HepG2 (cell line): ENCODE results near the gene MAP3K14. TPM values are rescaled to one million over a fixed set of nuclear protein-coding genes. Genes with fewer than 3 reads are reported as not detected.

Experiments
- DPF2 ChIP-seq: sonication (generic); formaldehyde crosslinking; IDR thresholded peaks from 2 replicates; pipeline ENCODE4 v1.4.0; 2020; ENCODE audit warnings: mild to moderate bottlenecking, low read depth, missing genetic modification reagents, borderline replicate concordance
- FOXJ3 ChIP-seq: sonication (generic); formaldehyde crosslinking; IDR thresholded peaks from 2 replicates; pipeline ENCODE4 v1.4.0; 2020; ENCODE audit warnings: missing genetic modification reagents, mild to moderate bottlenecking, borderline replicate concordance
- KAT8 ChIP-seq: IDR thresholded peaks from 2 replicates; pipeline ENCODE4 v1.6.1; 2016; ENCODE audit warnings: missing genetic modification reagents, missing compliant biosample characterization
- MIER2 ChIP-seq: IDR thresholded peaks from 2 replicates; pipeline ENCODE4 v1.6.1; 2016; ENCODE audit warnings: missing biosample characterization, missing genetic modification reagents
- NR2C2 ChIP-seq: sonication (generic); formaldehyde crosslinking; IDR thresholded peaks from 2 replicates; pipeline ENCODE4 v1.4.0; 2020; ENCODE audit warnings: missing genetic modification reagents, mild to moderate bottlenecking, moderate library complexity, borderline replicate concordance
- RBFOX2 ChIP-seq: fragments of 200-400 bp; formaldehyde crosslinking; IDR thresholded peaks from 2 replicates; pipeline ENCODE4 v1.6.1; 2017; ENCODE audit warnings: low read depth, mild to moderate bottlenecking, low read length
- RORA ChIP-seq: sonication (generic); formaldehyde crosslinking; IDR thresholded peaks from 2 replicates; pipeline ENCODE4 v1.5.0; 2020; ENCODE audit warnings: mild to moderate bottlenecking, missing genetic modification reagents, moderate library complexity
- SNAI1 ChIP-seq: sonication (generic); formaldehyde crosslinking; IDR thresholded peaks from 2 replicates; pipeline ENCODE4 v1.5.0; 2020; ENCODE audit warnings: mild to moderate bottlenecking, missing genetic modification reagents, borderline replicate concordance
- TBX2 ChIP-seq: sonication (generic); formaldehyde crosslinking; IDR thresholded peaks from 2 replicates; pipeline ENCODE4 v1.5.0; 2020; ENCODE audit warnings: missing genetic modification reagents, mild to moderate bottlenecking, borderline replicate concordance
- ZNF205 ChIP-seq: IDR thresholded peaks from 2 replicates; pipeline ENCODE4 v1.6.1; 2018; ENCODE audit warnings: missing biosample characterization, missing genetic modification reagents
- polyA plus RNA-seq, 8 experiments: library from polyadenylated mRNA; depleted of rRNA in 3 of 8; stranded (reverse) in 7 of 8; unstranded in 1 of 8; fragments of >200 nt; fragmentation: Illumina TruSeq in 4 of 8; extraction: Trizol in 4 of 8; gene quantifications; 2 replicates each; pipeline versions ENCODE4 v1.2.1 to v1.2.3, GENCODE V29; 2011 to 2016; ENCODE audit warnings: low read depth in 4 of 8, missing spikeins in 1 of 8, mixed read lengths in 1 of 8; ENCODE audit not compliant: insufficient read depth in 1 of 8
- total RNA-seq, 5 experiments: library from RNA; depleted of rRNA; stranded (reverse); fragments of >200 nt; fragmentation: Illumina TruSeq; extraction: Trizol; gene quantifications; 2 replicates each; pipeline ENCODE4 v1.2.3, GENCODE V29; 2016; ENCODE audit warnings: low read depth in 1 of 5
- TF ChIP-seq, protein P1 (sequence below): sonication (generic); formaldehyde crosslinking; IDR thresholded peaks from 2 replicates; pipeline ENCODE4 v1.5.0; 2020; ENCODE audit warnings: mild to moderate bottlenecking, missing genetic modification reagents, borderline replicate concordance
- TF ChIP-seq, protein P2 (sequence below): sonication (generic); formaldehyde crosslinking; conservative IDR thresholded peaks from 2 replicates; pipeline ENCODE4 v1.4.0; 2020; ENCODE audit warnings: missing genetic modification reagents
- TF ChIP-seq, protein P3 (sequence below): sonication (generic); formaldehyde crosslinking; conservative IDR thresholded peaks from 2 replicates; pipeline ENCODE4 v1.4.0; 2020; ENCODE audit warnings: missing genetic modification reagents
- TF ChIP-seq, protein P4 (sequence below): sonication (generic); formaldehyde crosslinking; IDR thresholded peaks from 2 replicates; pipeline ENCODE4 v1.4.0; 2020; ENCODE audit warnings: missing genetic modification reagents, borderline replicate concordance
- TF ChIP-seq, protein P5 (sequence below): sonication (generic); formaldehyde crosslinking; IDR thresholded peaks from 2 replicates; pipeline ENCODE4 v1.4.0; 2020; ENCODE audit warnings: missing genetic modification reagents, borderline replicate concordance

Gene MAP3K14
- total and polyA plus RNA-seq, 2 of the 13 experiments (the other 11 are each of a cell fraction or from before 2014, with no cell fraction given), result 2.6 TPM

DNA sequence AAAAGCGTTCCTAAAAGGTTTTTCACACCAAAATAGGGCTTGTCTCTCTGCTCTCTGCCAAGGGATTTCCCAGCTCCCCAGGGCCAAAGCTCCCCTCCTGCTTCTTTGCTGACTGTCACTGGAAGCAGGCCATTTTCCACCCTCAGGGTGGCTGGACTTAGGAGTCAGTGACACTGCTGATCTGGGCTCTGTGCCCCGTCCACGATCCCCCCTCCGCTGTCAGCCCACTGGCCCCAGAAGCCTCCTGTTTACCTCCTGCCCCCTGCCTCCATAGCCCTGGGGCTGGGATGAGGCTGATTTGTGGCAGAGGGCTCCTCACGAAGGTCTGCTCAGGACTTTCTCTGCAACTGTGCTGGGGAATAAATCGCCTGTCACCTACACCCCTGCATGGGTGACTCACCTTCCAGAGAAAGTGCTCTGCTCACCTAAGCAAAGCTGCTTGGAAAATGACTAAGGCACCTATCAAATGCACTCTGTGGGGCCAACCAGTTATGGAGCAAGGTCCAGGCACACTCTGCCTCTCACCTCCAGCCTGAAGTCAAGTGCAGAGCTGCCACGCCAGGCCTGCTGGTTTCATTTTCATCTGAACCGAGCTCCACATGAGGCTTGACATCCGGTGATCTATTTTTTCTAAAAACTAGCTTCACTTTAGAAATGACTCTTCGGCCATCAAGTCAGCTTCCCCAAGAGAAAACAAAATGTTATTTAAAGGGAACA, 4.9 kb downstream of the MAP3K14 start (continued):
- TF ChIP-seq, protein P1, sequence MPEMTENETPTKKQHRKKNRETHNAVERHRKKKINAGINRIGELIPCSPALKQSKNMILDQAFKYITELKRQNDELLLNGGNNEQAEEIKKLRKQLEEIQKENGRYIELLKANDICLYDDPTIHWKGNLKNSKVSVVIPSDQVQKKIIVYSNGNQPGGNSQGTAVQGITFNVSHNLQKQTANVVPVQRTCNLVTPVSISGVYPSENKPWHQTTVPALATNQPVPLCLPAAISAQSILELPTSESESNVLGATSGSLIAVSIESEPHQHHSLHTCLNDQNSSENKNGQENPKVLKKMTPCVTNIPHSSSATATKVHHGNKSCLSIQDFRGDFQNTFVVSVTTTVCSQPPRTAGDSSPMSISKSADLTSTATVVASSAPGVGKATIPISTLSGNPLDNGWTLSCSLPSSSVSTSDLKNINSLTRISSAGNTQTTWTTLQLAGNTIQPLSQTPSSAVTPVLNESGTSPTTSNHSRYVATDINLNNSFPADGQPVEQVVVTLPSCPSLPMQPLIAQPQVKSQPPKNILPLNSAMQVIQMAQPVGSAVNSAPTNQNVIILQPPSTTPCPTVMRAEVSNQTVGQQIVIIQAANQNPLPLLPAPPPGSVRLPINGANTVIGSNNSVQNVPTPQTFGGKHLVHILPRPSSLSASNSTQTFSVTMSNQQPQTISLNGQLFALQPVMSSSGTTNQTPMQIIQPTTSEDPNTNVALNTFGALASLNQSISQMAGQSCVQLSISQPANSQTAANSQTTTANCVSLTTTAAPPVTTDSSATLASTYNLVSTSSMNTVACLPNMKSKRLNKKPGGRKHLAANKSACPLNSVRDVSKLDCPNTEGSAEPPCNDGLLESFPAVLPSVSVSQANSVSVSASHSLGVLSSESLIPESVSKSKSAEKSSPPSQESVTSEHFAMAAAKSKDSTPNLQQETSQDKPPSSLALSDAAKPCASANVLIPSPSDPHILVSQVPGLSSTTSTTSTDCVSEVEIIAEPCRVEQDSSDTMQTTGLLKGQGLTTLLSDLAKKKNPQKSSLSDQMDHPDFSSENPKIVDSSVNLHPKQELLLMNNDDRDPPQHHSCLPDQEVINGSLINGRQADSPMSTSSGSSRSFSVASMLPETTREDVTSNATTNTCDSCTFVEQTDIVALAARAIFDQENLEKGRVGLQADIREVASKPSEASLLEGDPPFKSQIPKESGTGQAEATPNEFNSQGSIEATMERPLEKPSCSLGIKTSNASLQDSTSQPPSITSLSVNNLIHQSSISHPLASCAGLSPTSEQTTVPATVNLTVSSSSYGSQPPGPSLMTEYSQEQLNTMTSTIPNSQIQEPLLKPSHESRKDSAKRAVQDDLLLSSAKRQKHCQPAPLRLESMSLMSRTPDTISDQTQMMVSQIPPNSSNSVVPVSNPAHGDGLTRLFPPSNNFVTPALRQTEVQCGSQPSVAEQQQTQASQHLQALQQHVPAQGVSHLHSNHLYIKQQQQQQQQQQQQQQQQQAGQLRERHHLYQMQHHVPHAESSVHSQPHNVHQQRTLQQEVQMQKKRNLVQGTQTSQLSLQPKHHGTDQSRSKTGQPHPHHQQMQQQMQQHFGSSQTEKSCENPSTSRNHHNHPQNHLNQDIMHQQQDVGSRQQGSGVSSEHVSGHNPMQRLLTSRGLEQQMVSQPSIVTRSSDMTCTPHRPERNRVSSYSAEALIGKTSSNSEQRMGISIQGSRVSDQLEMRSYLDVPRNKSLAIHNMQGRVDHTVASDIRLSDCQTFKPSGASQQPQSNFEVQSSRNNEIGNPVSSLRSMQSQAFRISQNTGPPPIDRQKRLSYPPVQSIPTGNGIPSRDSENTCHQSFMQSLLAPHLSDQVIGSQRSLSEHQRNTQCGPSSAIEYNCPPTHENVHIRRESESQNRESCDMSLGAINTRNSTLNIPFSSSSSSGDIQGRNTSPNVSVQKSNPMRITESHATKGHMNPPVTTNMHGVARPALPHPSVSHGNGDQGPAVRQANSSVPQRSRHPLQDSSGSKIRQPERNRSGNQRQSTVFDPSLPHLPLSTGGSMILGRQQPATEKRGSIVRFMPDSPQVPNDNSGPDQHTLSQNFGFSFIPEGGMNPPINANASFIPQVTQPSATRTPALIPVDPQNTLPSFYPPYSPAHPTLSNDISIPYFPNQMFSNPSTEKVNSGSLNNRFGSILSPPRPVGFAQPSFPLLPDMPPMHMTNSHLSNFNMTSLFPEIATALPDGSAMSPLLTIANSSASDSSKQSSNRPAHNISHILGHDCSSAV (CRISPR knock-in tag), result no peak
- peak; percentile 52; the same call in 1 of the 2 replicates for TF ChIP-seq MIER2 (CRISPR knock-in tag)
- peak; percentile 20; the same call in 1 of the 2 replicates for TF ChIP-seq FOXJ3 (CRISPR knock-in tag)
- TF ChIP-seq, protein P2, sequence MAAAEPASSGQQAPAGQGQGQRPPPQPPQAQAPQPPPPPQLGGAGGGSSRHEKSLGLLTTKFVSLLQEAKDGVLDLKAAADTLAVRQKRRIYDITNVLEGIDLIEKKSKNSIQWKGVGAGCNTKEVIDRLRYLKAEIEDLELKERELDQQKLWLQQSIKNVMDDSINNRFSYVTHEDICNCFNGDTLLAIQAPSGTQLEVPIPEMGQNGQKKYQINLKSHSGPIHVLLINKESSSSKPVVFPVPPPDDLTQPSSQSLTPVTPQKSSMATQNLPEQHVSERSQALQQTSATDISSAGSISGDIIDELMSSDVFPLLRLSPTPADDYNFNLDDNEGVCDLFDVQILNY, result no peak
- TF ChIP-seq, protein P3, sequence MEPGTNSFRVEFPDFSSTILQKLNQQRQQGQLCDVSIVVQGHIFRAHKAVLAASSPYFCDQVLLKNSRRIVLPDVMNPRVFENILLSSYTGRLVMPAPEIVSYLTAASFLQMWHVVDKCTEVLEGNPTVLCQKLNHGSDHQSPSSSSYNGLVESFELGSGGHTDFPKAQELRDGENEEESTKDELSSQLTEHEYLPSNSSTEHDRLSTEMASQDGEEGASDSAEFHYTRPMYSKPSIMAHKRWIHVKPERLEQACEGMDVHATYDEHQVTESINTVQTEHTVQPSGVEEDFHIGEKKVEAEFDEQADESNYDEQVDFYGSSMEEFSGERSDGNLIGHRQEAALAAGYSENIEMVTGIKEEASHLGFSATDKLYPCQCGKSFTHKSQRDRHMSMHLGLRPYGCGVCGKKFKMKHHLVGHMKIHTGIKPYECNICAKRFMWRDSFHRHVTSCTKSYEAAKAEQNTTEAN, result peak; percentile 84
- TF ChIP-seq RORA (CRISPR knock-in tag), result no peak
- TF ChIP-seq RBFOX2, result no peak
- TF ChIP-seq, protein P4, sequence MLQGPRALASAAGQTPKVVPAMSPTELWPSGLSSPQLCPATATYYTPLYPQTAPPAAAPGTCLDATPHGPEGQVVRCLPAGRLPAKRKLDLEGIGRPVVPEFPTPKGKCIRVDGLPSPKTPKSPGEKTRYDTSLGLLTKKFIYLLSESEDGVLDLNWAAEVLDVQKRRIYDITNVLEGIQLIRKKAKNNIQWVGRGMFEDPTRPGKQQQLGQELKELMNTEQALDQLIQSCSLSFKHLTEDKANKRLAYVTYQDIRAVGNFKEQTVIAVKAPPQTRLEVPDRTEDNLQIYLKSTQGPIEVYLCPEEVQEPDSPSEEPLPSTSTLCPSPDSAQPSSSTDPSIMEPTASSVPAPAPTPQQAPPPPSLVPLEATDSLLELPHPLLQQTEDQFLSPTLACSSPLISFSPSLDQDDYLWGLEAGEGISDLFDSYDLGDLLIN, result no peak
- peak; percentile 73 for TF ChIP-seq KAT8 (CRISPR knock-in tag)
- TF ChIP-seq ZNF205, result peak; percentile 98
- TF ChIP-seq SNAI1 (CRISPR knock-in tag), result no peak
- TF ChIP-seq, protein P5, sequence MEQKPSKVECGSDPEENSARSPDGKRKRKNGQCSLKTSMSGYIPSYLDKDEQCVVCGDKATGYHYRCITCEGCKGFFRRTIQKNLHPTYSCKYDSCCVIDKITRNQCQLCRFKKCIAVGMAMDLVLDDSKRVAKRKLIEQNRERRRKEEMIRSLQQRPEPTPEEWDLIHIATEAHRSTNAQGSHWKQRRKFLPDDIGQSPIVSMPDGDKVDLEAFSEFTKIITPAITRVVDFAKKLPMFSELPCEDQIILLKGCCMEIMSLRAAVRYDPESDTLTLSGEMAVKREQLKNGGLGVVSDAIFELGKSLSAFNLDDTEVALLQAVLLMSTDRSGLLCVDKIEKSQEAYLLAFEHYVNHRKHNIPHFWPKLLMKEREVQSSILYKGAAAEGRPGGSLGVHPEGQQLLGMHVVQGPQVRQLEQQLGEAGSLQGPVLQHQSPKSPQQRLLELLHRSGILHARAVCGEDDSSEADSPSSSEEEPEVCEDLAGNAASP, result peak; percentile 88; the same call in 1 of the 2 replicates
- no peak for TF ChIP-seq DPF2
- TF ChIP-seq TBX2 (CRISPR knock-in tag), result peak; percentile 96
- peak; percentile 45; the same call in 1 of the 2 replicates for TF ChIP-seq NR2C2 (CRISPR knock-in tag)
